WTC11 (cell line): Measurements from ENCODE around the gene C11orf71. TPM values are rescaled to one million over a fixed set of nuclear protein-coding genes. Genes with fewer than 3 reads are reported as not detected.

ENCODE experiments used
- ATAC-seq: fragments of 200-7000 bp; cut with Tn5 transposase; 2 replicates; pipeline ENCODE4 v1.10.0; 2021; ENCODE audit warnings: mild to moderate bottlenecking, moderate library complexity
- Bru-seq: library from RNA; stranded (reverse); fragments of 400-500 nt; gene quantifications from one replicate; lab custom pipeline; 2021; lab: Mats Ljungman, UMichigan
- CTCF ChIA-PET: fragments of 300-600 bp; sonication (Branson Sonifier 250); formaldehyde crosslinking; loops from one replicate; lab custom pipeline; 2021; ENCODE audit warnings: antibody characterized with exemption; lab: Charles Lee
- POLR2A ChIA-PET: fragments of 350-600 bp; sonication (Branson Sonifier 250); formaldehyde crosslinking; loops from one replicate; lab custom pipeline; 2021; ENCODE audit warnings: antibody characterized with exemption; lab: Charles Lee
- DNase-seq: peaks from one replicate; pipeline ENCODE4 v3.0.0; 2021; ENCODE audit warnings: low spot score
- H3K27ac Mint-ChIP-seq: 2 replicates; pipeline ENCODE4 v1.8.0; 2021; ENCODE audit warnings: mixed read lengths
- H3K27me3 Mint-ChIP-seq: 2 replicates; pipeline ENCODE4 v1.8.0; 2021; ENCODE audit warnings: low read depth, mild to moderate bottlenecking, moderate library complexity, mixed read lengths
- H3K36me3 Mint-ChIP-seq: 2 replicates; pipeline ENCODE4 v1.8.0; 2021; ENCODE audit warnings: mixed read lengths
- H3K4me1 Mint-ChIP-seq: 2 replicates; pipeline ENCODE4 v1.8.0; 2022; ENCODE audit warnings: mixed read lengths
- H3K4me3 Mint-ChIP-seq: 2 replicates; pipeline ENCODE4 v1.8.0; 2021; ENCODE audit warnings: mild to moderate bottlenecking, moderate library complexity, mixed read lengths
- H3K9me3 Mint-ChIP-seq: 2 replicates; pipeline ENCODE4 v1.8.0; 2021; ENCODE audit warnings: mixed read lengths
- AFF4 ChIP-seq: sonication (generic); formaldehyde crosslinking; IDR thresholded peaks from 2 replicates; pipeline ENCODE4 v1.8.1; 2023; ENCODE audit warnings: mild to moderate bottlenecking, missing genetic modification reagents, borderline replicate concordance
- CREB1 ChIP-seq: sonication (generic); formaldehyde crosslinking; IDR thresholded peaks from 2 replicates; pipeline ENCODE4 v1.8.0; 2023; ENCODE audit warnings: mild to moderate bottlenecking, missing genetic modification reagents
- CREM ChIP-seq: sonication (generic); formaldehyde crosslinking; IDR thresholded peaks from 2 replicates; pipeline ENCODE4 v1.8.1; 2022; ENCODE audit warnings: mild to moderate bottlenecking, missing genetic modification reagents, moderate library complexity
- CTCF ChIP-seq: fragments of 200-600 bp; IDR thresholded peaks from 2 replicates; pipeline ENCODE4 v1.8.0; 2022; ENCODE audit warnings: antibody characterized with exemption
- ETV6 ChIP-seq: sonication (generic); formaldehyde crosslinking; IDR thresholded peaks from 2 replicates; pipeline ENCODE4 v1.8.1; 2022; ENCODE audit warnings: mild to moderate bottlenecking, missing genetic modification reagents
- FOXK1 ChIP-seq: sonication (generic); formaldehyde crosslinking; IDR thresholded peaks from 2 replicates; pipeline ENCODE4 v1.8.0; 2022; ENCODE audit warnings: mild to moderate bottlenecking, moderate library complexity, missing genetic modification reagents
- FOXP1 ChIP-seq: sonication (generic); formaldehyde crosslinking; IDR thresholded peaks from 2 replicates; pipeline ENCODE4 v1.8.0; 2022; ENCODE audit warnings: missing genetic modification reagents, mild to moderate bottlenecking, moderate library complexity, borderline replicate concordance
- GABPB1 ChIP-seq: sonication (generic); formaldehyde crosslinking; IDR thresholded peaks from 2 replicates; pipeline ENCODE4 v1.8.1; 2023; ENCODE audit warnings: mild to moderate bottlenecking, missing genetic modification reagents
- HMGA2 ChIP-seq: fragments of 250-450 bp; sonication (Bioruptor Pico); IDR thresholded peaks from 2 replicates; pipeline ENCODE4 v1.4.0; 2021; ENCODE audit warnings: mild to moderate bottlenecking, moderate library complexity
- HMGXB4 ChIP-seq: sonication (generic); formaldehyde crosslinking; IDR thresholded peaks from 2 replicates; pipeline ENCODE4 v1.8.1; 2023; ENCODE audit warnings: mild to moderate bottlenecking, moderate library complexity, missing genetic modification reagents
- JUN ChIP-seq: sonication (generic); formaldehyde crosslinking; IDR thresholded peaks from 2 replicates; pipeline ENCODE4 v1.8.0; 2023; ENCODE audit warnings: mild to moderate bottlenecking, missing genetic modification reagents
- KAT7 ChIP-seq: sonication (generic); formaldehyde crosslinking; IDR thresholded peaks from 2 replicates; pipeline ENCODE4 v1.8.1; 2023; ENCODE audit warnings: missing genetic modification reagents, mild to moderate bottlenecking, borderline replicate concordance
- MAX ChIP-seq: sonication (generic); formaldehyde crosslinking; IDR thresholded peaks from 2 replicates; pipeline ENCODE4 v1.8.0; 2022; ENCODE audit warnings: mild to moderate bottlenecking, missing genetic modification reagents
- MXD4 ChIP-seq: fragments of 250-450 bp; sonication (Bioruptor Pico); IDR thresholded peaks from 2 replicates; pipeline ENCODE4 v1.8.0; 2021; ENCODE audit warnings: mild to moderate bottlenecking, moderate library complexity, borderline replicate concordance
- NFE2L1 ChIP-seq: sonication (generic); formaldehyde crosslinking; IDR thresholded peaks from 2 replicates; pipeline ENCODE4 v1.8.1; 2023; ENCODE audit warnings: missing genetic modification reagents
- NFYB ChIP-seq: sonication (generic); formaldehyde crosslinking; conservative IDR thresholded peaks from 2 replicates; pipeline ENCODE4 v1.8.0; 2022; ENCODE audit warnings: low read depth, missing genetic modification reagents
- RORB ChIP-seq: fragments of 250-450 bp; sonication (Bioruptor Pico); IDR thresholded peaks from 2 replicates; pipeline ENCODE4 v1.9.0; 2021; ENCODE audit warnings: mild to moderate bottlenecking
- SMAD4 ChIP-seq: sonication (generic); formaldehyde crosslinking; IDR thresholded peaks from 2 replicates; pipeline ENCODE4 v1.8.0; 2022; ENCODE audit warnings: mild to moderate bottlenecking, missing genetic modification reagents
- SP1 ChIP-seq: sonication (generic); formaldehyde crosslinking; conservative IDR thresholded peaks from 2 replicates; pipeline ENCODE4 v1.8.1; 2022; ENCODE audit warnings: missing genetic modification reagents
- TEAD1 ChIP-seq: sonication (generic); formaldehyde crosslinking; IDR thresholded peaks from 2 replicates; pipeline ENCODE4 v1.8.0; 2022; ENCODE audit warnings: mild to moderate bottlenecking, missing genetic modification reagents
- USF2 ChIP-seq: sonication (generic); formaldehyde crosslinking; IDR thresholded peaks from 2 replicates; pipeline ENCODE4 v1.8.1; 2023; ENCODE audit warnings: mild to moderate bottlenecking, missing genetic modification reagents, moderate library complexity
- ZBTB21 ChIP-seq: sonication (generic); formaldehyde crosslinking; IDR thresholded peaks from 2 replicates; pipeline ENCODE4 v1.8.1; 2023; ENCODE audit warnings: mild to moderate bottlenecking, missing genetic modification reagents, borderline replicate concordance
- ZNF138 ChIP-seq: sonication (generic); formaldehyde crosslinking; conservative IDR thresholded peaks from 2 replicates; pipeline ENCODE4 v1.8.1; 2022; ENCODE audit warnings: mild to moderate bottlenecking, moderate library complexity, missing genetic modification reagents
- ZNF219 ChIP-seq: sonication (generic); formaldehyde crosslinking; IDR thresholded peaks from 2 replicates; pipeline ENCODE4 v1.8.0; 2023; ENCODE audit warnings: missing genetic modification reagents, mild to moderate bottlenecking, borderline replicate concordance
- ZSCAN18 ChIP-seq: fragments of 250-450 bp; sonication (Bioruptor Pico); IDR thresholded peaks from 2 replicates; pipeline ENCODE4 v2.1.2; 2022; ENCODE audit warnings: mild to moderate bottlenecking, moderate library complexity
- long read RNA-seq, 3 experiments: library from RNA in 1 of 3; library from capped mRNA in 1 of 3; library from polyadenylated mRNA in 1 of 3; unstranded in 2 of 3; stranded (forward) in 1 of 3; transcript quantifications; one replicate each; pipeline ENCODE4 v2.0.0, GENCODE V29; 2021
- total RNA-seq: library from RNA; stranded (reverse); gene quantifications from 3 replicates; pipeline ENCODE4 v1.2.3, GENCODE V29; 2021

C11orf71 gene
- total RNA-seq = 5.9 to 7.4 TPM (median 7.3 TPM) in 3 replicates
- percentile 86 among the genes with signal in this experiment for Bru-seq, nascent RNA
- long read RNA-seq, experiment 1, transcript C11orf71-202 (1 exons, 1,980 nt) = major isoform, 26 of 26 reads
- long read RNA-seq, experiment 1, partial matches to known transcripts = 0 of 26 reads
- long read RNA-seq, experiment 1, other reads (novel, unspliced or antisense) = 0 of 26 reads
- long read RNA-seq, experiment 2, transcript C11orf71-202 (1 exons, 1,980 nt) = major isoform, 15 of 15 reads
- long read RNA-seq, experiment 2, partial matches to known transcripts = 0 of 15 reads
- long read RNA-seq, experiment 2, other reads (novel, unspliced or antisense) = 0 of 15 reads
- long read RNA-seq, experiment 3, transcript C11orf71-202 (1 exons, 1,980 nt) = major isoform, 9 of 9 reads
- long read RNA-seq, experiment 3, partial matches to known transcripts = 0 of 9 reads
- long read RNA-seq, experiment 3, other reads (novel, unspliced or antisense) = 0 of 9 reads

GRCh38 chr11:114400216-114400914 lies at the start of gene C11orf71, which contains the start of gene RBM7:
Gene C11orf71 (minus strand): TSS chr11:114400511. CDS start chr11:114400331, 180 bp downstream.
Gene RBM7 (plus strand): TSS chr11:114400666. CDS start chr11:114400672, 6 bp downstream.
- no peaks in the 10 kb centered on the region for H3K27me3 Mint-ChIP-seq
- ChIA-PET POLR2A (interaction anchor here (1.0 to 1.8 kb wide), 2 partner anchors 30 to 39 kb away, joined by 3 to 6 read pairs; partner anchors contain the start of gene REXO2), CTCF (interaction anchor here (0.8 kb wide), 1 partner anchor 34 kb away, joined by 3 read pairs; no protein-coding TSS in a partner anchor)
- TF ChIP-seq NFYB (no peak), MAX (CRISPR knock-in tag) (peak; percentile 93), SP1 (CRISPR knock-in tag) (peak; percentile 50; the same call in 1 of the 2 replicates), GABPB1 (peak; percentile 37), FOXP1 (peak; percentile 74; the same call in 1 of the 2 replicates), ZNF138 (no peak), JUN (CRISPR knock-in tag) (0 out of 2 replicates have a peak, but pooled peaks have one; percentile 61), TEAD1 (CRISPR knock-in tag) (peak; percentile 19; the same call in 1 of the 2 replicates), KAT7 (CRISPR knock-in tag) (0 out of 2 replicates have a peak, but pooled peaks have one; percentile 68), CREM (CRISPR knock-in tag) (peak; percentile 29; the same call in 1 of the 2 replicates), USF2 (CRISPR knock-in tag) (no peak), AFF4 (no peak; the same call in 1 of the 2 replicates), ZSCAN18 (CRISPR knock-in tag) (no peak), RORB (CRISPR knock-in tag) (no peak), FOXK1 (CRISPR knock-in tag) (peak; percentile 79), HMGA2 (CRISPR knock-in tag) (no peak), MXD4 (CRISPR knock-in tag) (no peak), NFE2L1 (CRISPR knock-in tag) (peak; percentile 92), SMAD4 (CRISPR knock-in tag) (no peak), CTCF (no peak), CREB1 (CRISPR knock-in tag) (no peak), ETV6 (CRISPR knock-in tag) (peak; percentile 19; the same call in 1 of the 2 replicates), ZNF219 (CRISPR knock-in tag) (peak; percentile 29; the same call in 1 of the 2 replicates), HMGXB4 (CRISPR knock-in tag) (peak; percentile 90; the same call in 1 of the 2 replicates), ZBTB21 (CRISPR knock-in tag) (peak; percentile 86; the same call in 1 of the 2 replicates)

More at GRCh38 chr11:114400216-114400914, at the start of gene C11orf71, which contains the start of gene RBM7:
- Mint-ChIP-seq H3K4me1 (peaks cover 48% of the 10 kb centered on the region), H3K36me3 (peaks cover 25% of the 10 kb centered on the region), H3K27ac (peak within 1 kb of the TSS; percentile 99), H3K4me3 (peak within 1 kb of the TSS; percentile 90), H3K9me3 (no peaks in the 10 kb centered on the region)
- DNase-seq (peak; percentile 94), ATAC-seq (peak; percentile 81)
